Omental fat pad (tissue), 4 donors: ENCODE measurements around the gene ASNSD1. TPM values are rescaled to one million over a fixed set of nuclear protein-coding genes. Genes with fewer than 3 reads are reported as not detected.

Experiments used
- ATAC-seq: fragments of 150-250 bp; one replicate; pipeline ENCODE4 v1.9.1; 2016; ENCODE audit warnings: mild to moderate bottlenecking, moderate library complexity; ENCODE audit not compliant: low FRiP score
- DNase-seq: peaks from one replicate; pipeline ENCODE4 v3.0.0-alpha.2; 2019; ENCODE audit warnings: low spot score
- total RNA-seq, 4 donors: library from RNA; depleted of rRNA; stranded (reverse); fragments of >200 nt; gene quantifications; one replicate each; pipeline ENCODE4 v1.1.0, GENCODE V29; 2016
- TF ChIP-seq, protein P1 (sequence below), 3 donors: fragments of 450-650 bp; IDR thresholded peaks; one replicate each; pipeline ENCODE4 v1.5.1; 2016 to 2017; ENCODE audit warnings: antibody characterized with exemption in 3 of 3, mild to moderate bottlenecking in 3 of 3, moderate library complexity in 2 of 3

ASNSD1 gene
- total RNA-seq, 4 donors from 2014 or later, result 46.0 to 61.8 (median 50.3) TPM

DNA sequence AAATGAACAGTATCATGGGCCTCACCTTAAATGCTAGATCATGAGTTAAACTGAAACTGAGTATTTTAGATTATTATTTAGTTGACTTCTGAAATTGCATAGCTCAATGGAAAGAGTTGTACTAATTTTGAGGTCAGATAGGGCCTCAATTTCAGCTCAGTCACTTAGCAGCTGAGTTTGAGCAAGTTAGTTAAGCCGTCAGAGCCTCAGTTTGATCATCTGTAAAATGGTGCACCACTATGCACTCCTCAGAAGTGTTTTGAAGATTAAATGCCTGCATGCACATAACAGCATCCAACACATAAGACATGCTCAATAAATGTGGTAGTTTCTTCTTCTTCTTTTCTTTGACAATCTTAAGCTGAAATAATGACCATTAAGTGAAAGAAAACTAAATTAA lies 38.2 kb upstream of the ASNSD1 start:
- TF ChIP-seq, protein P1, sequence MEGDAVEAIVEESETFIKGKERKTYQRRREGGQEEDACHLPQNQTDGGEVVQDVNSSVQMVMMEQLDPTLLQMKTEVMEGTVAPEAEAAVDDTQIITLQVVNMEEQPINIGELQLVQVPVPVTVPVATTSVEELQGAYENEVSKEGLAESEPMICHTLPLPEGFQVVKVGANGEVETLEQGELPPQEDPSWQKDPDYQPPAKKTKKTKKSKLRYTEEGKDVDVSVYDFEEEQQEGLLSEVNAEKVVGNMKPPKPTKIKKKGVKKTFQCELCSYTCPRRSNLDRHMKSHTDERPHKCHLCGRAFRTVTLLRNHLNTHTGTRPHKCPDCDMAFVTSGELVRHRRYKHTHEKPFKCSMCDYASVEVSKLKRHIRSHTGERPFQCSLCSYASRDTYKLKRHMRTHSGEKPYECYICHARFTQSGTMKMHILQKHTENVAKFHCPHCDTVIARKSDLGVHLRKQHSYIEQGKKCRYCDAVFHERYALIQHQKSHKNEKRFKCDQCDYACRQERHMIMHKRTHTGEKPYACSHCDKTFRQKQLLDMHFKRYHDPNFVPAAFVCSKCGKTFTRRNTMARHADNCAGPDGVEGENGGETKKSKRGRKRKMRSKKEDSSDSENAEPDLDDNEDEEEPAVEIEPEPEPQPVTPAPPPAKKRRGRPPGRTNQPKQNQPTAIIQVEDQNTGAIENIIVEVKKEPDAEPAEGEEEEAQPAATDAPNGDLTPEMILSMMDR (IDR thresholded peaks at IDR 0.05), result no peak
- DNase-seq (no peak), ATAC-seq (no peak)

GRCh38 chr2:189624648-189625355 lies 36.5 kb upstream of the ASNSD1 start:
- TF ChIP-seq, protein P1 (IDR thresholded peaks at IDR 0.05), result no peak
- DNase-seq, result no peak
- ATAC-seq, result no peak

- ATAC-seq, result no peak
- no peak for DNase-seq
- TF ChIP-seq, protein P1 (IDR thresholded peaks at IDR 0.05), result no peak
Observed at GRCh38 chr2:189625636-189626035, 35.6 kb upstream of the ASNSD1 start.

- TF ChIP-seq, protein P1 (IDR thresholded peaks at IDR 0.05), result no peak
- no peak for ATAC-seq
Observed at GRCh38 chr2:189627789-189628188, 33.5 kb upstream of the ASNSD1 start.

GRCh38 chr2:189628817-189629530 lies 32.3 kb upstream of the ASNSD1 start:
- TF ChIP-seq, protein P1 (IDR thresholded peaks at IDR 0.05), result no peak
- no peak for ATAC-seq
- no peak for DNase-seq

More at GRCh38 chr2:189627789-189628188, 33.5 kb upstream of the ASNSD1 start:
- no peak for DNase-seq

DNA sequence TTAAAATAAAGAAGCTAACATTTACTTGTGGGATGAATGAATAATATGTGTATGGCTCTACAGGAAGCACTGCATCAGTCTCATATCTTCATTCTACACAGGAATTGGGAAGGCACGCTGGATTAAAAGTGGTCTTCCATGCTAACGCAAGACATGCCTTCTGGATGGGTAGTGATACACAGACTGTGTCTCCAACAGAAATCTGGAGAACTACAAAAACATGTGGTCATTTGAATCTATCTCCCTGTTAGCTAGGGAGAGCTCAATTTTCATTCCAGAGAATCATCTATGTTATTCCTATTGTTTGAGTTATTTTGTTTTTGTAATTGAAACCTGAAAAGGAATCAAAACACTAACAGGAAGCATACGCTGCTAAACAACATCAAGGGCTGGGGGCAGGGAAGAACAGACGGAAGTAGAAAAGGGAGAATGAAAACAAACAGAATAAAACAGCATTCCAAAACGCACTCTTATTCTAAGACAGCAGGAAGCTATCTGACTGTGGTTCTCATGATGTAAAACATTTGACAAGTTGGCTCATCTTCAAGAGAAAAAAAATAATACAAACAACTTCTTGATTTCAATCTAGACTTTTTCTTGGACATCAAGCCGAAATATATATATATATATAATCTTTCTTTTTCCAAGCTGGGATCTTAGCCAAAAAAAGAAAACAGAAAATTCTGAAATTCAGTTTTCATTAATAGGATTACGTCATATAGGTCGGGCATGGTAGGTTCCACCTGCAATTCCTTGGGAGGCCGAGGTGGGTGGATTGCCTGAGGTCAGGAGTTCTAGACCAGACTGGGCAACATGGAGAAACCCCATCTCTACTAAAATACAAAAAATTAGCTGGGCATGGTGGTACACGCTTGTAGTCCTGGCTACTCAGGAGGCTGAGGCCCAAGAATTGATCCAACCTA lies 31.5 kb upstream of the ASNSD1 start:
- DNase-seq, result no peak
- TF ChIP-seq, protein P1 (IDR thresholded peaks at IDR 0.05), result no peak
- no peak for ATAC-seq
